Measurements from ENCODE around the gene LMO2.
A peak's percentile ranks its signal among the peaks of the same experiment; 100 is the strongest.
"Not testable (repeated sequence)": the region's sequence is repeated elsewhere in the genome, so short reads cannot be mapped to it uniquely, and the experiment has no call there.

Gene LMO2

GRCh38 chr11:33859306-33859705 is 32.6 kb downstream of the LMO2 start:
- no peak for DNase-seq

GRCh38 chr11:33857933-33858371 is 33.9 kb downstream of the LMO2 start:
- peak; percentile 68 for DNase-seq

GRCh38 chr11:33855500-33855899 is 36.4 kb downstream of the LMO2 start:
- DNase-seq, result no peak

- no peak for DNase-seq
These were observed 43.0 kb downstream of the LMO2 start for GRCh38 chr11:33848717-33849390.

- DNase-seq, result no peak
These were observed 44.6 kb downstream of the LMO2 start for GRCh38 chr11:33847251-33847650.

- DNase-seq, result no peak
These were observed 47.6 kb downstream of the LMO2 start for GRCh38 chr11:33844236-33844635.

- DNase-seq, result no peak
These were observed 48.9 kb downstream of the LMO2 start for GRCh38 chr11:33843018-33843417.

- no peak for DNase-seq
These were observed 49.5 kb downstream of the LMO2 start for GRCh38 chr11:33842236-33842915.

- DNase-seq, result not testable (repeated sequence)
These were observed 53.6 kb downstream of the LMO2 start for GRCh38 chr11:33838234-33838633.

GRCh38 chr11:33837334-33837733 is 54.5 kb downstream of the LMO2 start:
- DNase-seq, result not testable (repeated sequence)

- DNase-seq, result no peak
These were observed 56.6 kb downstream of the LMO2 start for GRCh38 chr11:33835143-33835878.

GRCh38 chr11:33832676-33833075 is 59.2 kb downstream of the LMO2 start:
- no peak for DNase-seq

- DNase-seq, result no peak
These were observed 60.8 kb downstream of the LMO2 start for GRCh38 chr11:33830903-33831648.

- DNase-seq, result peak; percentile 45
These were observed 62.3 kb downstream of the LMO2 start for GRCh38 chr11:33829430-33830141.

- no peak for DNase-seq
These were observed 63.1 kb downstream of the LMO2 start for GRCh38 chr11:33828604-33829429.

GRCh38 chr11:33827206-33827605 is 64.7 kb downstream of the LMO2 start:
- no peak for DNase-seq

- DNase-seq, result no peak
These were observed 65.9 kb downstream of the LMO2 start for GRCh38 chr11:33825854-33826560.

- DNase-seq, result not testable (repeated sequence)
These were observed 68.9 kb downstream of the LMO2 start for GRCh38 chr11:33822981-33823380.

GRCh38 chr11:33819278-33820035 is 72.4 kb downstream of the LMO2 start:
- no peak for DNase-seq

All from CD4-positive, alpha-beta T cell treated with Interleukin-15 for 1 hour (primary cell).